ENCODE results near the gene GGNBP2. TPM values are rescaled to one million over a fixed set of nuclear protein-coding genes. Genes with fewer than 3 reads are reported as not detected.

The GGNBP2 gene
- total RNA-seq, 1 experiment from 2014 or later = 57.2 TPM

DNA sequence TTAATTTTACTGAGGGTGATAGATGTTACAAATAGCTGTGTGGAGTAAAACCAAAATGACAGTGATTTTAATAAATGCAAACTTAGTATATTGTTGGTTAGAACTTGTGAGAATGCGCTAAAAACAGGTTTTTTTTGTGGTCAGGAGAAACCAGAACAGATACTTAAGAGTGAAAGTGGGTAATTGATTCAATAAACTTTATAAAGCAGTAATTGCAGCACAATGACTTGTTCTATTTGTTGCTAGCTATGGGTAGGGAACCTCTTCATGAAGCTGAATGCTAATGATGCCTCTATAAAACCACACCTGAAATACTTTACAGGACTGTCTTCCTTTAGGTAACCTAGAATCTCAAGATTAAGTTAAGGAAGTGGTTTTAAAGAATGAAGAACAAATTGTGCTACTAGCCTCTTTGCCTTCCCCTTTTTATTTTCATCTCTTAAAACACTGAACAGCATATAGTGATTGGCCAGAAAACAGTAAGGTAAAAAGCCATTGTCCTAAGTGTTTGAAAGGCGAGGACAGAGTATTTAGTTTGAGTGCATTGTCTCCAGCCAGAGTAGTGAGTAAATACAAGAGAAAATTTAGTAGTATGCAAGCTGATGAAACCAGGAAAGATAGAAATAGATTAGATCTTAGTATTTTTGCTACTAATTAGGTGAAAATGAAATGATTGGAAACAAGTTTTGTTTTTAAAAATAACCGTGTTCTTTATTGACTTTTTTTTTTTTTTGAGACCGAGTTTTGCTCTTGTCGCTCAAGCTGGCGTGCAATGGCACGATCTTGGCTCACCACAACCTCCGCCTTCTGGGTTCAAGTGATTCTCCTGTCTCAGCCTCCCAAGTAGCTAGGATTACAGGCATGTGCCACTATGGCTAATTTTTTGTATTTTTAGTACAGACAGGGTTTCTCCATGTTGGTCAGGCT is 6.0 kb downstream of the GGNBP2 start:
- H3K4me1 ChIP-seq (ENCODE audit: control insufficient read depth, insufficient read depth, low read length) = peaks cover 10% of the 10 kb centered on the region
- CTCF ChIA-PET = interaction anchor here (0.7 kb wide), 1 partner anchor 13 kb away, joined by 4 read pairs; no protein-coding TSS in a partner anchor
- DNase-seq (ENCODE audit: low read depth, low spot score) (no peak), ATAC-seq (no peak)
- H3K9me3 ChIP-seq (ENCODE audit: control insufficient read depth, insufficient read depth, low read depth, low read length) = no peaks in the 10 kb centered on the region
- no peak overlapping the region for H3K27ac ChIP-seq (ENCODE audit: low read length)
- intact Hi-C loops (cut with micrococcal nuclease; ENCODE audit: unreplicated experiment) = no loop called here
- peaks cover 9% of the 10 kb centered on the region for H3K36me3 ChIP-seq (ENCODE audit: control insufficient read depth, insufficient read depth, low read length)
- TSS peak; percentile 18 for BruUV-seq (replicated peaks)
- no peak for TF ChIP-seq CTCF (IDR thresholded peaks at IDR 0.05)
- TF ChIP-seq SIN3A (IDR thresholded peaks at IDR 0.05; ENCODE audit: borderline replicate concordance, insufficient read depth, low read depth, low read length) = no peak
- TF ChIP-seq, protein P1, sequence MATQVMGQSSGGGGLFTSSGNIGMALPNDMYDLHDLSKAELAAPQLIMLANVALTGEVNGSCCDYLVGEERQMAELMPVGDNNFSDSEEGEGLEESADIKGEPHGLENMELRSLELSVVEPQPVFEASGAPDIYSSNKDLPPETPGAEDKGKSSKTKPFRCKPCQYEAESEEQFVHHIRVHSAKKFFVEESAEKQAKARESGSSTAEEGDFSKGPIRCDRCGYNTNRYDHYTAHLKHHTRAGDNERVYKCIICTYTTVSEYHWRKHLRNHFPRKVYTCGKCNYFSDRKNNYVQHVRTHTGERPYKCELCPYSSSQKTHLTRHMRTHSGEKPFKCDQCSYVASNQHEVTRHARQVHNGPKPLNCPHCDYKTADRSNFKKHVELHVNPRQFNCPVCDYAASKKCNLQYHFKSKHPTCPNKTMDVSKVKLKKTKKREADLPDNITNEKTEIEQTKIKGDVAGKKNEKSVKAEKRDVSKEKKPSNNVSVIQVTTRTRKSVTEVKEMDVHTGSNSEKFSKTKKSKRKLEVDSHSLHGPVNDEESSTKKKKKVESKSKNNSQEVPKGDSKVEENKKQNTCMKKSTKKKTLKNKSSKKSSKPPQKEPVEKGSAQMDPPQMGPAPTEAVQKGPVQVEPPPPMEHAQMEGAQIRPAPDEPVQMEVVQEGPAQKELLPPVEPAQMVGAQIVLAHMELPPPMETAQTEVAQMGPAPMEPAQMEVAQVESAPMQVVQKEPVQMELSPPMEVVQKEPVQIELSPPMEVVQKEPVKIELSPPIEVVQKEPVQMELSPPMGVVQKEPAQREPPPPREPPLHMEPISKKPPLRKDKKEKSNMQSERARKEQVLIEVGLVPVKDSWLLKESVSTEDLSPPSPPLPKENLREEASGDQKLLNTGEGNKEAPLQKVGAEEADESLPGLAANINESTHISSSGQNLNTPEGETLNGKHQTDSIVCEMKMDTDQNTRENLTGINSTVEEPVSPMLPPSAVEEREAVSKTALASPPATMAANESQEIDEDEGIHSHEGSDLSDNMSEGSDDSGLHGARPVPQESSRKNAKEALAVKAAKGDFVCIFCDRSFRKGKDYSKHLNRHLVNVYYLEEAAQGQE (IDR thresholded peaks at IDR 0.05; ENCODE audit: insufficient read depth in 1 of 2, low read depth in 2 of 2, low read length in 1 of 2) = no peak
- TF ChIP-seq POLR2AphosphoS5 (IDR thresholded peaks at IDR 0.05; ENCODE audit: low read depth, low read length) = no peak
- TF ChIP-seq TCF7L2 (IDR thresholded peaks at IDR 0.05; ENCODE audit: low read depth, low read length) = no peak
- in situ Hi-C loops (cut with HindIII; ENCODE audit: low pct_unique_long_range_greater_than_20kb, low sequenced_read_pairs) = no loop called here
- no peaks in the 10 kb centered on the region for H3K27me3 ChIP-seq (ENCODE audit: control insufficient read depth, insufficient read depth, low read length)
- H3K4me3 ChIP-seq (ENCODE audit: low read depth in 2 of 2, low read length in 2 of 2) = no peak overlapping the region
- POLR2A ChIA-PET = no interaction called here

DNA sequence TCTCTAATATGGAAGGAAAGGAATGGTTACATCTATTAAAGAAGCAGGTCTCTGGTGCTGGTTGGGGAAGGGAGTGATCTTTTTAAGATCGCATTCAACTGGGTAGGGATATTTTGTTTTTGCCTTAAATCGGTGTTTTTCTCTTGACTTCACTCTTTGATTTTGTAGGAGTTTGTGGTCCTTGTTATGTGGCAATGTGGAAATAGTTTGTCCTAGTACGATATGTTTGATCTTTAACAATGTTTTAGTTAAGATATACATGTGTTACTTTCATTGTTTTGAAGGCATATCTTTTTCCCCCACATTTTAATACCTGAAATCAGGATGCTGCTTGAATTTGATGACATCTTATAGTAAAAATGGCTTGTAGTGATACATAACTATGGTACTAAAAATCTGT is 8.7 kb downstream of the GGNBP2 start:
- in situ Hi-C loops (cut with HindIII; ENCODE audit: low pct_unique_long_range_greater_than_20kb, low sequenced_read_pairs) = no loop called here
- Histone ChIP-seq H3K36me3 (ENCODE audit: control insufficient read depth, insufficient read depth, low read length) (peaks cover 2% of the 10 kb centered on the region), H3K4me1 (ENCODE audit: control insufficient read depth, insufficient read depth, low read length) (no peaks in the 10 kb centered on the region), H3K4me3 (ENCODE audit: low read depth in 2 of 2, low read length in 2 of 2) (no peak overlapping the region), H3K27me3 (ENCODE audit: control insufficient read depth, insufficient read depth, low read length) (no peaks in the 10 kb centered on the region), H3K27ac (ENCODE audit: low read length) (no peak overlapping the region), H3K9me3 (ENCODE audit: control insufficient read depth, insufficient read depth, low read depth, low read length) (no peaks in the 10 kb centered on the region)
- intact Hi-C loops (cut with micrococcal nuclease; ENCODE audit: unreplicated experiment) = no loop called here
- ATAC-seq (no peak), DNase-seq (ENCODE audit: low read depth, low spot score) (no peak)
- no TSS peak for BruUV-seq (replicated peaks)
- CTCF ChIA-PET = no interaction called here
- POLR2A ChIA-PET = no interaction called here
- no peak for TF ChIP-seq CTCF (IDR thresholded peaks at IDR 0.05)
- TF ChIP-seq TCF7L2 (IDR thresholded peaks at IDR 0.05; ENCODE audit: low read depth, low read length) = no peak
- no peak for TF ChIP-seq POLR2AphosphoS5 (IDR thresholded peaks at IDR 0.05; ENCODE audit: low read depth, low read length)
- TF ChIP-seq, protein P1 (IDR thresholded peaks at IDR 0.05; ENCODE audit: insufficient read depth in 1 of 2, low read depth in 2 of 2, low read length in 1 of 2) = no peak
- TF ChIP-seq SIN3A (IDR thresholded peaks at IDR 0.05; ENCODE audit: borderline replicate concordance, insufficient read depth, low read depth, low read length) = no peak

Data from Panc1 (cell line).